ENCODE data around the gene GBA2.

DNA sequence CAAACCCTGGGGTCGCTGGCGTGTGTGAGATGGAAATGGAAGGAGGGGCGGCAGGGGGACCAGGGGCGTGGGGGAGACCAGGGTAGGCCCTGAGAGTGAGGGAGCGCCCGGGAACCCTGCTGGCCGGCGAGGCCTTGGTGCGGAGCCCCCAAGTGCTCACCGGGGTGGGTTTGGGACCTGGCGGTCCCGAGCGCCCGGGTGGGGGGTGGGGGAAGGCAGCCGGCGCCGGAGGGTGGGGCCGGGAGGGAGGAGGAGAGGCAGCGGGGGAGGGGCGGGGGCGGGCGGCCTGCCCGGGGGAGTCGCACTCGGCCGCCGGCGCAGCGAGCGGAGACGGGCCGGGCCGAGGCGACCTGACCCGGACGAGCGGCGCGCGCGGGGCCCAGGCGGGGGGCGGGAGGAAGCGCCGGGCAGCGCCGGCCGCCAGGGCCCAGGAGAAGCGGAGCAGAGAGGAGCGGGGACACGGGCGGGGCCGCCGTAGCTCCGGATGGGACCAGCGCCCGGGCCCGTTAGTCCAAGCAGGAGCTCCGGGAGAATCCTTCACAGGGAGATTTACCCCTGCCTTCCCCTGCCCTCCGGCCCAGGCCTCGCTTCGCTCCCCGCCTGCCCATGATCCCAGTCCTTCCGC, 42.4 kb upstream of the GBA2 start, which contains the start of gene NPR2:
- TF ChIP-seq, protein P1, sequence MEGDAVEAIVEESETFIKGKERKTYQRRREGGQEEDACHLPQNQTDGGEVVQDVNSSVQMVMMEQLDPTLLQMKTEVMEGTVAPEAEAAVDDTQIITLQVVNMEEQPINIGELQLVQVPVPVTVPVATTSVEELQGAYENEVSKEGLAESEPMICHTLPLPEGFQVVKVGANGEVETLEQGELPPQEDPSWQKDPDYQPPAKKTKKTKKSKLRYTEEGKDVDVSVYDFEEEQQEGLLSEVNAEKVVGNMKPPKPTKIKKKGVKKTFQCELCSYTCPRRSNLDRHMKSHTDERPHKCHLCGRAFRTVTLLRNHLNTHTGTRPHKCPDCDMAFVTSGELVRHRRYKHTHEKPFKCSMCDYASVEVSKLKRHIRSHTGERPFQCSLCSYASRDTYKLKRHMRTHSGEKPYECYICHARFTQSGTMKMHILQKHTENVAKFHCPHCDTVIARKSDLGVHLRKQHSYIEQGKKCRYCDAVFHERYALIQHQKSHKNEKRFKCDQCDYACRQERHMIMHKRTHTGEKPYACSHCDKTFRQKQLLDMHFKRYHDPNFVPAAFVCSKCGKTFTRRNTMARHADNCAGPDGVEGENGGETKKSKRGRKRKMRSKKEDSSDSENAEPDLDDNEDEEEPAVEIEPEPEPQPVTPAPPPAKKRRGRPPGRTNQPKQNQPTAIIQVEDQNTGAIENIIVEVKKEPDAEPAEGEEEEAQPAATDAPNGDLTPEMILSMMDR (IDR thresholded peaks at IDR 0.05): no peak
- no peak for TF ChIP-seq POLR2A (IDR thresholded peaks at IDR 0.05)
